Sigmoid colon (tissue), 4 donors: ENCODE results near the gene KDM5A.

Source experiments
- CTCF ChIP-seq, 4 experiments: fragments of 450-650 bp in 3 of 4; fragments of 200-600 bp in 1 of 4; IDR thresholded peaks; one replicate each; pipeline ENCODE4 v1.5.1; 2016 to 2019; ENCODE audit warnings: antibody characterized with exemption in 4 of 4, mild to moderate bottlenecking in 3 of 4, moderate library complexity in 2 of 4
- EP300 ChIP-seq, 4 donors: sonication (generic); formaldehyde crosslinking; IDR thresholded peaks; one replicate each; pipeline ENCODE4 v1.6.1; 2017; ENCODE audit warnings: antibody characterized with exemption in 4 of 4
- POLR2A ChIP-seq, 2 donors: fragments of 450-650 bp; IDR thresholded peaks; one replicate each; pipeline ENCODE4 v1.6.1; 2016; ENCODE audit warnings: antibody characterized with exemption in 2 of 2, mild to moderate bottlenecking in 2 of 2, moderate library complexity in 2 of 2
- POLR2AphosphoS5 ChIP-seq, 4 donors: sonication (generic); formaldehyde crosslinking; IDR thresholded peaks; one replicate each; pipeline ENCODE4 v1.6.1; 2017; ENCODE audit warnings: antibody characterized with exemption in 4 of 4

GRCh38 chr12:332581-333205 is 56.4 kb downstream of the KDM5A start:
- TF ChIP-seq CTCF (IDR thresholded peaks at IDR 0.05) (no peak), POLR2AphosphoS5 (IDR thresholded peaks at IDR 0.05) (no peak), POLR2A (IDR thresholded peaks at IDR 0.05) (no peak), EP300 (IDR thresholded peaks at IDR 0.05) (no peak)
